ENCODE measurements around the gene SLC44A4. TPM values are rescaled to one million over a fixed set of nuclear protein-coding genes. Genes with fewer than 3 reads are reported as not detected.

The SLC44A4 gene
- polyA plus RNA-seq, 1 donor (not counting 4 experiments of a cell fraction or from before 2014, with no cell fraction given) = 0.25 TPM

- Histone ChIP-seq H4K20me1 (ENCODE audit: control insufficient read depth, extremely low read depth, insufficient read depth, low read length) (no peaks in the 10 kb centered on the region), H3K4me2 (ENCODE audit: control insufficient read depth, extremely low read depth, insufficient read depth, low read depth, low read length) (no peak overlapping the region), H3K27ac (ENCODE audit: control insufficient read depth, insufficient read depth, low read length) (no peak overlapping the region), H3K9me3 (ENCODE audit: control insufficient read depth, low read depth, low read length) (no peaks in the 10 kb centered on the region), H3K4me3 (ENCODE audit: control insufficient read depth in 2 of 3, extremely low read depth in 1 of 3, insufficient read depth in 2 of 3, low read depth in 1 of 3, low read length in 3 of 3) (no peak overlapping the region), H3K4me1 (ENCODE audit: control insufficient read depth, extremely low read depth, insufficient read depth, low read length) (peaks cover 4% of the 10 kb centered on the region), H3K36me3 (ENCODE audit: control insufficient read depth in 2 of 2, extremely low read depth in 1 of 2, insufficient read depth in 2 of 2, low read length in 2 of 2) (peaks cover 16 to 22% of the 10 kb centered on the region in 2 experiments), H3K79me2 (ENCODE audit: control insufficient read depth, insufficient read depth, low read length) (no peaks in the 10 kb centered on the region), H3K9ac (ENCODE audit: control insufficient read depth, extremely low read depth, insufficient read depth, low read length) (no peak overlapping the region), H2AFZ (ENCODE audit: control insufficient read depth, low read length) (no peak overlapping the region), H3K9me1 (ENCODE audit: control insufficient read depth, extremely low read depth, insufficient read depth, low read length) (no peaks in the 10 kb centered on the region), H3K27me3 (ENCODE audit: control insufficient read depth, extremely low read depth, insufficient read depth, low read length) (no peaks in the 10 kb centered on the region)
- FAIRE-seq (no peak), DNase-seq (ENCODE audit: low read depth, low spot score) (no peak)
- no peak for TF ChIP-seq EZH2 (IDR thresholded peaks at IDR 0.05; ENCODE audit: low read length)
- no peak for TF ChIP-seq CTCF (optimal IDR thresholded peaks at IDR 0.05 in 1 of 3, IDR thresholded peaks at IDR 0.05 in 1 of 3, conservative IDR thresholded peaks at IDR 0.05 in 1 of 3; ENCODE audit: extremely low read depth in 1 of 3, insufficient read depth in 2 of 3, low read length in 3 of 3)
- dilution Hi-C loops (cut with MboI; ENCODE audit: extremely low pct_ligation_motif_present, low sequenced_read_pairs) = no loop called here
Observed at GRCh38 chr6:31879901-31880300, 1.1 kb upstream of the SLC44A4 start.

GRCh38 chr6:31879143-31879542 is 346 bp upstream of the SLC44A4 start:
- dilution Hi-C loops (cut with MboI; ENCODE audit: extremely low pct_ligation_motif_present, low sequenced_read_pairs) = no loop called here

More at GRCh38 chr6:31879143-31879542, 346 bp upstream of the SLC44A4 start:
- Histone ChIP-seq H3K79me2 (ENCODE audit: control insufficient read depth, insufficient read depth, low read length) (no peaks in the 10 kb centered on the region), H3K9me3 (ENCODE audit: control insufficient read depth, low read depth, low read length) (no peaks in the 10 kb centered on the region), H3K36me3 (ENCODE audit: control insufficient read depth in 2 of 2, extremely low read depth in 1 of 2, insufficient read depth in 2 of 2, low read length in 2 of 2) (peaks cover 9 to 17% of the 10 kb centered on the region in 2 experiments), H3K9ac (ENCODE audit: control insufficient read depth, extremely low read depth, insufficient read depth, low read length) (peak overlapping the region; percentile 33), H3K4me3 (ENCODE audit: control insufficient read depth in 2 of 3, extremely low read depth in 1 of 3, insufficient read depth in 2 of 3, low read depth in 1 of 3, low read length in 3 of 3) (peak overlapping the region in 1 of 3 experiments; percentile 62), H4K20me1 (ENCODE audit: control insufficient read depth, extremely low read depth, insufficient read depth, low read length) (no peaks in the 10 kb centered on the region), H3K4me1 (ENCODE audit: control insufficient read depth, extremely low read depth, insufficient read depth, low read length) (peaks cover 4% of the 10 kb centered on the region), H3K9me1 (ENCODE audit: control insufficient read depth, extremely low read depth, insufficient read depth, low read length) (no peaks in the 10 kb centered on the region), H3K27me3 (ENCODE audit: control insufficient read depth, extremely low read depth, insufficient read depth, low read length) (no peaks in the 10 kb centered on the region), H2AFZ (ENCODE audit: control insufficient read depth, low read length) (no peak overlapping the region), H3K4me2 (ENCODE audit: control insufficient read depth, extremely low read depth, insufficient read depth, low read depth, low read length) (peak overlapping the region; percentile 73), H3K27ac (ENCODE audit: control insufficient read depth, insufficient read depth, low read length) (peak overlapping the region; percentile 49)
- TF ChIP-seq EZH2 (IDR thresholded peaks at IDR 0.05; ENCODE audit: low read length) (no peak), CTCF (optimal IDR thresholded peaks at IDR 0.05 in 1 of 3, IDR thresholded peaks at IDR 0.05 in 1 of 3, conservative IDR thresholded peaks at IDR 0.05 in 1 of 3; ENCODE audit: extremely low read depth in 1 of 3, insufficient read depth in 2 of 3, low read length in 3 of 3) (no peak)
- no peak for DNase-seq (ENCODE audit: low read depth, low spot score)
- FAIRE-seq = no peak
